ENCODE measurements around the gene NRIP2. TPM values are rescaled to one million over a fixed set of nuclear protein-coding genes. Genes with fewer than 3 reads are reported as not detected.

NRIP2 gene
- total RNA-seq, 4 donors from 2014 or later: 2.4 to 10.5 (median 7.0) TPM

DNA sequence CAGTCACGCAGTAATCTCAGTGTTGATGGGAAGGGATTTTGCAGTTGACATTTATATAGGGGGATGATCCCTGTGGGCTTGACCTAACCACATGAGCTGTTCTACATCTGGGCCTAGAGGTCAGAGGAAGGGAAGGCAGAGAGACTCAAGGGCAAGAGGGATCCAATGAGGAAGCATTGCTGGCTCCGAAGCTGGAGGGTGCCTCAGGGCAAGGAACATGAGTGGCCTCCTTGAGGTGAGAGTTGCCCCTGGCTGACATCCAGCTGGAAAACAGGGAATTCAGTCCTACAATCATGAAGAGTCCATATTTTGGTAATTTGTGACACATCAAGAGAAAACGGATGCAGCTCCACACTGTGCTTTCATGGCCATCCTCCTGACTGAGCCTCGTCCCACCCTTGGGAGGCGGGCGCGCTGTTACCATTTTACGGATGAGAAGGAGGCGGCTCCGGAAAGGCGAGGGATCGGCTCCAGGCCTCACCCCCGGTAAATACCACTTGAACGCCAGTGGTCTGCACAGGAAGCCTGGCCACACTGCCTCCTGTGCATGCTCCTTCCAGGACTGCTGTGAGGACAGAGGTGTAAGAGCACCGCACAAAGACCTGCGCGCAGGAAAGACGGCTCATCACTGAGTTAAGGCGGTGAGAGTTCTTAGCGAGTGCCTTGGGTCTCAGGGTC lies 58.6 kb downstream of the NRIP2 start:
- Histone ChIP-seq H3K9me3 (no peaks in the 10 kb centered on the region), H3K4me1 (no peaks in the 10 kb centered on the region), H3K27me3 (no peaks in the 10 kb centered on the region), H3K36me3 (no peaks in the 10 kb centered on the region), H3K4me3 (no peak overlapping the region), H3K27ac (no peak overlapping the region)
- intact Hi-C loops (cut with DNase I; ENCODE audit: low total_unique reads): no loop called here
- TF ChIP-seq, protein P1, sequence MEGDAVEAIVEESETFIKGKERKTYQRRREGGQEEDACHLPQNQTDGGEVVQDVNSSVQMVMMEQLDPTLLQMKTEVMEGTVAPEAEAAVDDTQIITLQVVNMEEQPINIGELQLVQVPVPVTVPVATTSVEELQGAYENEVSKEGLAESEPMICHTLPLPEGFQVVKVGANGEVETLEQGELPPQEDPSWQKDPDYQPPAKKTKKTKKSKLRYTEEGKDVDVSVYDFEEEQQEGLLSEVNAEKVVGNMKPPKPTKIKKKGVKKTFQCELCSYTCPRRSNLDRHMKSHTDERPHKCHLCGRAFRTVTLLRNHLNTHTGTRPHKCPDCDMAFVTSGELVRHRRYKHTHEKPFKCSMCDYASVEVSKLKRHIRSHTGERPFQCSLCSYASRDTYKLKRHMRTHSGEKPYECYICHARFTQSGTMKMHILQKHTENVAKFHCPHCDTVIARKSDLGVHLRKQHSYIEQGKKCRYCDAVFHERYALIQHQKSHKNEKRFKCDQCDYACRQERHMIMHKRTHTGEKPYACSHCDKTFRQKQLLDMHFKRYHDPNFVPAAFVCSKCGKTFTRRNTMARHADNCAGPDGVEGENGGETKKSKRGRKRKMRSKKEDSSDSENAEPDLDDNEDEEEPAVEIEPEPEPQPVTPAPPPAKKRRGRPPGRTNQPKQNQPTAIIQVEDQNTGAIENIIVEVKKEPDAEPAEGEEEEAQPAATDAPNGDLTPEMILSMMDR (IDR thresholded peaks at IDR 0.05): no peak
- TF ChIP-seq POLR2A (IDR thresholded peaks at IDR 0.05): no peak
- DNase-seq: no peak

DNA sequence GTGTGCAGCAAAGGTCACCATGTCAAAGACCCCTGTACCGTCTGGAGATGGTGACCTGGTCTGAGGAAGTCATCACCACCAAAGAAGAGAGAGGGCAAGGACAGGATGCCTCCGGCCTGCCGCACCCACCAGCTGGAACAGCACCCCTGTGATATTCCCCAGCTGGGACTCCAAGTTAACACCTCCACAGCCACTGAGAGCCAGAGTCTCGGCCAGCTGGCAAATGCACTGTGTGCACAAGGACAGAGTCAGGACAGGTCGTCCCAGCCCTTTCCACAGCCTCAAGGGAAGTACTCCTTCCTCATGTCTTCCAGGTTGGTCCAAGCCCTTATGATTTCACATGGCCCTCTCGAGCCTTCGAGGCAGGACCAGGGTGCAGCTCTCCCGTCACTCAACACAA lies 59.4 kb downstream of the NRIP2 start:
- Histone ChIP-seq H3K27ac (no peak overlapping the region), H3K36me3 (no peaks in the 10 kb centered on the region), H3K4me3 (no peak overlapping the region), H3K4me1 (no peaks in the 10 kb centered on the region), H3K27me3 (no peaks in the 10 kb centered on the region), H3K9me3 (no peaks in the 10 kb centered on the region)
- TF ChIP-seq, protein P1 (IDR thresholded peaks at IDR 0.05): no peak
- no peak for TF ChIP-seq POLR2A (IDR thresholded peaks at IDR 0.05)
- intact Hi-C loops (cut with DNase I; ENCODE audit: low total_unique reads): no loop called here
- no peak for DNase-seq

Other genes with a start within 250 kb of the NRIP2 start
- gene FKBP4, start 40.1 kb downstream of the NRIP2 start, total RNA-seq: 10 to 100 TPM in 3 of 4 donors, 1 to 10 TPM in 1; 8.5 to 59.0 (median 36.7) TPM
- gene ITFG2, start 22.4 kb downstream of the NRIP2 start, total RNA-seq: 10 to 100 TPM; 30.5 to 92.6 (median 35.0) TPM
- gene TEX52, start 22.0 kb upstream of the NRIP2 start, total RNA-seq: not detected
- 1 to 10 TPM in 1 of 4 donors, not detected in 3; 9.6 TPM for gene FOXM1, start 42.1 kb upstream of the NRIP2 start, total RNA-seq
- gene RHNO1, start 42.2 kb upstream of the NRIP2 start, total RNA-seq: 10 to 100 TPM in 3 of 4 donors, 1 to 10 TPM in 1; 1.2 to 26.3 (median 12.4) TPM
- 10 to 100 TPM in 3 of 4 donors, 1 to 10 TPM in 1; 7.2 to 38.7 (median 29.4) TPM for gene TULP3, start 55.9 kb upstream of the NRIP2 start, total RNA-seq
- 10 to 100 TPM in 2 of 4 donors, 1 to 10 TPM in 2; 1.3 to 33.8 (median 14.9) TPM for gene TEAD4, start 124.4 kb upstream of the NRIP2 start, total RNA-seq
- 100 to 1,000 TPM in 1 of 4 donors, 10 to 100 TPM in 3; 47.9 to 106 (median 65.1) TPM for gene TSPAN9, start 242.3 kb upstream of the NRIP2 start, total RNA-seq